ENCODE measurements around the gene RNF187.
"Not testable (repeated sequence)": the region's sequence is repeated elsewhere in the genome, so short reads cannot be mapped to it uniquely, and the experiment has no call there.

The RNF187 gene

DNA sequence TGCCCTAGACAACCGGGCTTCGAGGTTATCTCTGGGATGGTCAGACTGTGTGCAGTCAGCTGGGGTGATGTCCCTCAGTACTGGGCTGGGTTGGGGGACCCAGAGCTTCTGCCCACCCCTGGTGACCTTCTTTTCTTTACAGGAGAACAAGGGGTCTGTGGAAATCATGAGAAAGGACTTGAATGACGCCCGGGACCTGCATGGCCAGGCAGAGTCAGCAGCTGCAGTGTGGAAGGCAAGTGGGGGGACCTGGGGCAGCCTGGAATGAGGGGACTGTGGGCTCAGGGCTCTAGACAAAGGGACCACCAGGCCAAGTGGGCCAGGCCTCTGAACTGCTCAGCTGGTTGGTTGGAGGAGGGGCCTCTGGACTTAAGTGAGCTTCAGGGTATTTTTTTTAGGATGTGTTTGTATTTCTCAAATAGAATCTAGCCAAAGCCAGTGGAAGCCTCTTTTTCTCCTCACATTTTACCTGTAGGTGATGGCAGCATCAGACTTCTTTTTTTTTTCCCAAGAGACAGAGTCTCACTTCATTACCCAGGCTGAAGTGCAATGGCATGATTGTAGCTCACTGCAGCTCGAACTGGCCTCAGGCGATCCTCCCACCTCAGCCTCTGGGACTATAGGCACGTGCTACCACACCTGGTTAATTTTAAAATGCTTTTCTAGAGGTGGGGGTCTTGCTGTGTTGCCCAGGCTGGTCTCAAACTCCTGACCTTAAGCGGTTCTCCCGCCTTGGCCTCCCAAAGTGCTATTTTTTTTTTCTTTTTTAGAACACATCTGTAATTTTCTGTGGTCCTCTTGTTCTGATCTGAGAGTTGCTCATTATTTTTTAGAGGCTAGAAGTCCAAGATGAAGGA is 1.9 kb downstream of the RNF187 start:
- no peak for FAIRE-seq

- no peak for FAIRE-seq
These were observed 3.2 kb downstream of the RNF187 start for GRCh38 chr1:228490120-228491078.

- no peak for FAIRE-seq
These were observed 6.2 kb downstream of the RNF187 start for GRCh38 chr1:228493141-228494043.

DNA sequence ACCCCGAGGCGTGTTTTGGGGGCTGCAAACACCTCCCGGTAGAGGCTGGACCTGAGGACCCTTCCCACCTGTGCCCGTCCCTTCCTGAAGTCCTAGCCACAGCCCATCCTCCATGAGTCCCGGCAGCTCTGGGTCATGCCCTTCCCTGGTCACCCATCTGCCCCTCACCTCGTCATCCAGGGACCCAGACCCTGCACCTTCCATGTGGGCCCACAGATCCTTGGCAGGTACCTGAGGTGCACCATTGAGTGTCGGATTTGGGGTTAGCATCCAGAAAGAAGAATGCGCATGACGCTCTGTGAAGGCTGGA is 6.8 kb downstream of the RNF187 start:
- FAIRE-seq = no peak

GRCh38 chr1:228494391-228494790 is 7.2 kb downstream of the RNF187 start:
- no peak for FAIRE-seq

DNA sequence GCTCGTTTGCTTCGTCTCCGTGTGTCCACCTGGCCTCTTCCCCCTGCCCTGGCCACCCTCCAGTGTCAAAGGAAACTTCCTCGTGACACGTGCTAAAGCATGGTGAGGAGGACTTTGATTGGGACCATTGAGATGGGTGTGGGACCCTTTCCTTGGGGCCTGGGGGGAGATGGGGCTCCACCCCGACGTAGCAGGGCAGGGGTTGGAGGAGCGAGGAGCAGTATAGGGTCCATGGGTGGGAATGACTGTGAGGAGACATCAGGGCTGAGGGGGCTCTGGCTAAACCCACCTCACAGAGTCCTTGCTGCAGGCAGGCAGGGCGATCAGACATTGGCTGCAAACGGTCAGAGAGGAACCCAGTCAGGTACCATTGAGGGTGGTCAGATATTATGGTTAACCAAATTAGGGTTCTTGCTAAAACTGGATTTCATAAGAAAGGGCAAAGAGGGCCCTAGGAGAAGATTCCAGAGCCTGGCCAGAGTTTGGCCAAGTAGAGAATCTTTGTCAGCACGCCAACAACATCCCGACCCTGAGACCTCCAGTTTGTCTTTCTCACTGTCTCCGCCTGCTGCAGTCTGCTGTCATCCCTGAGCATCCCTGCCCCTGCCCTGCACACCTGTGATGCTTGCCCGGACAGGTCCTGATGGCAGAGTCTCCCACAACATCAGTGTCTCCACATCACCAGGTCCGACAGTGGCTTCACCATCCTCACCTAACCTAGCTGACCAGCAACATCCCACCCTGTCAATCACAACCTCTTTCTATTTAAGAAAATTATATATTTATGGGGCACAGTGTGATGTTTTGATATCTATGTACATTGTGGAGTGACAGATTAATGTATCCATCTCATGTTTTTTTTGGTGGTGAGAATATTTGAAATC is 8.0 kb downstream of the RNF187 start:
- FAIRE-seq = no peak

GRCh38 chr1:228496084-228496483 is 8.9 kb downstream of the RNF187 start:
- no peak for FAIRE-seq

DNA sequence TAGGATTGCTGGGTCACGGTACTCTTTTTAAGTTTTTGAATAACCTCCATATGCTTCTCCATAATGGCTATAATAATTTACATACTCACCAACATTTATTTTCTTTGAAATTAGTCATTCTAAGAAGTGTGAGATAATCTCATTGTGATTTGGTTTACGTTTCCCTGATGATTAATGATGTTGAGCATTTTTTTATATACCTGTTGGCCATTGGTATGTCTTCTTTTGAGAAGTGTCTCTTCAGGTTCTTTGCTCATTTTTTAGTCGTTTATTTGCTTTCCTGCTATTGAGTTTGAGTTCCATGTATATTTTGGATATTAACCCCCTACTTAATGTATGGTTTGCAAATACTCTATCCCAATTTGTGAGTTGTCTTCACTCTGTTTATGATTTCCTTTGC is 9.3 kb downstream of the RNF187 start:
- no peak for FAIRE-seq

DNA sequence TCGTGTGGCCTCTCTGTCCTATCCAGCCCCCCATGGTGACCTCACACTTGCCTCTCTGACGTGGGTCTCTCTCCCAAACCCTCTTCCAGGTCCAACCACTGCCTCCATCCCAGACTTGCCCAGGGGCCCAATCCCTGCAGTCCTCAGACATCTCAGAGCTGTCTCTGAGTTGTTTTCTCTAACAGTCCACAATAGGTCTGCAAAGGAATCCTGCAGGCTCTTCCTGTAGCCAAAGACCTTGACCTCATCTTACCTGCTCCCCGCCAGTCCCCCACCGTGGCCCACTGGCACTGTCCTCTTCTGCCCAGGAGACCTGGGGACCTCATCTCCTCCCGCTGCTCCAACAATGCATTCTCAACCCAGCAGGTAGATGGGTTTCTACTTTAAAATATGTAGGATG is 10.0 kb downstream of the RNF187 start:
- no peak for FAIRE-seq

GRCh38 chr1:228497817-228498216 is 10.6 kb downstream of the RNF187 start:
- FAIRE-seq = no peak

DNA sequence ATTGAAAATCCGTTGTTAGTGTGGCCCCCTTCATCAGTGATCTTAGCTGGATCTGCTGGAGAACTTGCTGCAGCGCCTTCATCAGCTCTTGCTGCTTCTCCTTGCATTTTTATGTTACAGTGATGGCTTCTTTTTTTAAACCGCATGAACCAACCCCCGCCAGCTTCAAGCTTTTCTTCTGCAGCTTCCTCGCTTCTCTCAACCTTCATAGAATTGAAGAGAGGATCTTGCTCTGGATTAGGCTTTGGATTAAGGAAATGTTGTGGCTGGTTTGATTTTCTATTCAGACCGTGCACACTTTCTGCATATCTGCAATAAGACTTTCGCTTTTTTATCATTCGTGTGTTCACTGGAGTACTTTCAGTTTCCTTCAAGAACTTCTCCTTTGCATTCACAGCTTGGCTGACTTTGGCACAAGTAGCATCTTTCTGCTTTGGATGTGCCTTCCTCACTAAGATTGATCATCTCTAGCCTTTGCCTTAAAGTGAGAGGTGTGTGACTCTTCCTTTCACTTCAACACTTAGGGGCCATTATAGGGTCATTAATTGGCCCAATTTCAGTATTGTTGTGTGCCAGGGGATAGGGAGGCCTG is 13.1 kb downstream of the RNF187 start:
- FAIRE-seq = no peak

DNA sequence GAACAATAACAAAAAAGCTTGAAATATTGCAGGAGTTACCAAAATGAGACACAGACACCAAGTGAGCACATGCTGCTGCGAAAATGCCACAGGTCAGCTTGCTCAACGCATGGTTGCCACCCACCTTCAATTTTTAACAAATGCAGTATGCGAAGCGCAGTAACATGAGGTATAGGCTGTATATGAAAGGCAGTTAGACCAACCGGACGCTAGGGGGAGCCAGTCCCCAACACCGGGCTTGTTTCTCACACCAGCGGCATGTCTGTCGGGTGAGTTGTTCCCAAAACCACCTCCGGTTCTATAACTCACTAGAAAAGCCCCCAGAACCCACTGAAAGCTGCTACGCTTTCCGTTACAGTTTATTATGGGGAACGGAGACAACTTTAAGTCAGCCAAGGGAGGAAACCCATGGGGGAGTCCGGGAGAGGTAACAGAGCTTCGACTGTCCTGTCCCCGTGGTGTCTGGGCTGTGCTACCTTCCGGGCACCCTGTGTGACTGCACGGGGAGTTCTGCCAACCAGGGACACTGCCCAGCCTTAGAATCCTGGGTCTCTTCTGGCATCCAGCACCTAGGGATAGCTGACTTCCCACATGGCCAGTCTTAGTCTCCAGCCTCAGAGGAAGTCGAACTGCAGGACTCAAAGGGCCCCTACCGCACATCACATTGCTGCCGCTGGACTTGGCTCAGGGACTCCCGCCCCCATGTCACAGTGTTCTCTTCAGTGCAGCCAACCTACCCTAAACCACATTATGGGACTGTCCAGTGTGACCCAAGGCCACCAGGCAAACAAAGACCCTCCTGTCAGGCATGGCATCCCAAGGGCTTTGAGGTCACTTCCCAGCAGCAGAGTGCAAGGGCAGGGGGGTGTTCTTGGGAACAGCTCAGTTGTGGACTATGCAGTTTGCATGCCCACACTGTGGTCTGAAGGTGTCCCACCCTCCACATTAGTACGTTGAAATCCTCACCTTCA is 14.0 kb downstream of the RNF187 start:
- no peak for FAIRE-seq

DNA sequence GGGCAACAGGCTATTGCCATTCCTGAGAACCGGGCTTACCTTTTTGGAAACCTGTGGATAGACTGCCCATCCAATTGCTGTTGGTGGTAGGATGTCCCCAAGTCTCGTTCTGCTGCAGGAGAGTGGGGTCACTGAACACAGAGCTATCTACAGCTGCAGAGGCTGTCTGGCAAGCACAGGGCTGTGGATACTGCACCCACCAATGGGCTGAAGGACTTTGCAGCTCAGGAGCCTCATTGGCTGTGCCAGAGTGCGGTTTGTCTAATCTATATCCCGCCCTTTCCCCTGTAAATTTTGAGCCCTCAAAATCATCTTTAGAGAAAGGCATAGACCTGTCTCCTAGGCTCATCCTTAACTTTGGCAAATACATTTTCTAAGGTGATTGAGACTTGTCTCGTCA is 15.3 kb downstream of the RNF187 start:
- FAIRE-seq = no peak

DNA sequence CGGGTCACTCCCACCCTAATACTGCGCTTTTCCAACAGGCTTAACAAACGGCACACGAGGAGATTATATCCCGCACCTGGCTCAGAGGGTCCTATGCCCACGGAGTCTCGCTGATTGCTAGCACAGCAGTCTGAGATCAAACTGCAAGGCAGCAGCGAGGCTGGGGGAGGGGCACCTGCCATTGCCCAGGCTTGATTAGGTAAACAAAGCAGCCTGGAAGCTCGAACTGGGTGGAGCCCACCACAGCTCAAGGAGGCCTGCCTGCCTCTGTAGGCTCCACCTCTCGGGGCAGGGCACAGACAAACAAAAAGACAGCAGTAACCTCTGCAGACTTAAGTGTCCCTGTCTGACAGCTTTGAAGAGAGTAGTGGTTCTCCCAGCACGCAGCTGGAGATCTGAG is 18.8 kb downstream of the RNF187 start:
- not testable (repeated sequence) for FAIRE-seq

DNA sequence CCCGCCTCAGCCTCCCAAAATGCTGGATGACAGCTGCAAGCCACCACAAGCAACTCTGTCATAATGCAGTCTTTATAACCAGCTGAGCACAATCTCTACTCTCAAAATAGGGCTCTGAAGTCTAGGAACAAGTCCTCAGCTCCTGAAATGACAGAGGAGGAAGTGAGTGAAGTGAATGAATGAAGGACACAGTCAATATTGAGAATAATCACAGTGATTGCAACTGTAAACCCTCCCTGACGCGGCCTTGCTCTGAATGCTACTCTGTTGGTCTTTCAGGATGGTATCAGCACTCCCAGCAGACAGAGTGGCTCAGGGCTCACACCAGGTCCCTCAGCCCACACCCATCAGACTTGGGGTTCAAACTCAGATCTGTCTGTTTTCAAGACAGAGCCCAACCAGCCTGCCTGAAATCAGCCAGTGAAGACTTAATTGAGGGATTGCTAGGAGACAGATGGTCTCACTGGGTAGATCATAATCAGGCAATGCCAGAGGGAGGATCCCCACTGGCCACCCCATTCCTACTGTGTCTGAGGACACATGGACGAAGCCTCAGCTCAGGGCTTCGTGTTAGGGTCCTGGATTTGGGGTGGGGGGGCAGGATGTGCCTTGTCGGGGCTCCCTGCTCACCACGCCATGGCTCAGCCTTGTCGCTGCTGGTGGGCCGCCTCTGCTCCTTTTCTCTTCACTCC is 20.9 kb downstream of the RNF187 start:
- no peak for FAIRE-seq

- no peak for FAIRE-seq
These were observed 21.7 kb downstream of the RNF187 start for GRCh38 chr1:228508840-228509415.

- no peak for FAIRE-seq
These were observed 23.1 kb downstream of the RNF187 start for GRCh38 chr1:228510101-228510802.

GRCh38 chr1:228510803-228511413 is 23.7 kb downstream of the RNF187 start:
- FAIRE-seq = no peak

Data from islet of Langerhans (tissue), 1 donor.